Choroid plexus epithelial cell (primary cell): Measurements from ENCODE around the gene MUC4.
"Not testable (repeated sequence)": the region's sequence is repeated elsewhere in the genome, so short reads cannot be mapped to it uniquely, and the experiment has no call there.

ENCODE experiments used
- DNase-seq: peaks from one replicate; pipeline ENCODE4 v3.0.0-alpha.2; 2010; ENCODE audit warnings: low read depth
- H3K4me3 ChIP-seq: 2 replicates; pipeline ENCODE4 v1.5.1; 2011; ENCODE audit warnings: low read depth, mild to moderate bottlenecking, control low read depth, low read length, moderate library complexity
- TF ChIP-seq, protein P1 (sequence below): conservative IDR thresholded peaks from 2 replicates; pipeline ENCODE4 v1.5.1; 2011; ENCODE audit warnings: low read depth, mild to moderate bottlenecking, control low read depth, inconsistent platforms, low read length, moderate library complexity

MUC4 gene

DNA sequence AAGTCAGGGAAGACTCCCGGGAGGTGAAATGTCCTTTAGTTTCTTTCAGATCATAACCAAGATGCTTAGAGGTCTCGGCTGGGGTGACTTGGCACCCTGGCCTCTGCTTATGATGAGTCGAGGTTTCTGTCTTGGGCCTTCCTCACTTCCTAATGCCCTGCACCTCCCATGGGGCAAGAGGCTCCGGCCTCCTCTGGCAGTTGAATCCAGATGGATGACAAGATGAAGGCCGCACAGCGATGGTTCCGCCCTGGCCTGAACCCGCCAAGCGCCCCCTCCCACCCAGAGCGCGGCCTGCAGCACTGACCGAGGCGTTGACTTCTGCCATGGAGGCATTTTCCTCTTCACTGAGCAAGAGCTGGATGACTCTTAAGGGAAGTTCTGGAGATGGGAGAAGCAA is 59.7 kb downstream of the MUC4 start:
- TF ChIP-seq, protein P1, sequence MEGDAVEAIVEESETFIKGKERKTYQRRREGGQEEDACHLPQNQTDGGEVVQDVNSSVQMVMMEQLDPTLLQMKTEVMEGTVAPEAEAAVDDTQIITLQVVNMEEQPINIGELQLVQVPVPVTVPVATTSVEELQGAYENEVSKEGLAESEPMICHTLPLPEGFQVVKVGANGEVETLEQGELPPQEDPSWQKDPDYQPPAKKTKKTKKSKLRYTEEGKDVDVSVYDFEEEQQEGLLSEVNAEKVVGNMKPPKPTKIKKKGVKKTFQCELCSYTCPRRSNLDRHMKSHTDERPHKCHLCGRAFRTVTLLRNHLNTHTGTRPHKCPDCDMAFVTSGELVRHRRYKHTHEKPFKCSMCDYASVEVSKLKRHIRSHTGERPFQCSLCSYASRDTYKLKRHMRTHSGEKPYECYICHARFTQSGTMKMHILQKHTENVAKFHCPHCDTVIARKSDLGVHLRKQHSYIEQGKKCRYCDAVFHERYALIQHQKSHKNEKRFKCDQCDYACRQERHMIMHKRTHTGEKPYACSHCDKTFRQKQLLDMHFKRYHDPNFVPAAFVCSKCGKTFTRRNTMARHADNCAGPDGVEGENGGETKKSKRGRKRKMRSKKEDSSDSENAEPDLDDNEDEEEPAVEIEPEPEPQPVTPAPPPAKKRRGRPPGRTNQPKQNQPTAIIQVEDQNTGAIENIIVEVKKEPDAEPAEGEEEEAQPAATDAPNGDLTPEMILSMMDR: no peak
- DNase-seq: no peak
- no peak overlapping the region for H3K4me3 ChIP-seq

DNA sequence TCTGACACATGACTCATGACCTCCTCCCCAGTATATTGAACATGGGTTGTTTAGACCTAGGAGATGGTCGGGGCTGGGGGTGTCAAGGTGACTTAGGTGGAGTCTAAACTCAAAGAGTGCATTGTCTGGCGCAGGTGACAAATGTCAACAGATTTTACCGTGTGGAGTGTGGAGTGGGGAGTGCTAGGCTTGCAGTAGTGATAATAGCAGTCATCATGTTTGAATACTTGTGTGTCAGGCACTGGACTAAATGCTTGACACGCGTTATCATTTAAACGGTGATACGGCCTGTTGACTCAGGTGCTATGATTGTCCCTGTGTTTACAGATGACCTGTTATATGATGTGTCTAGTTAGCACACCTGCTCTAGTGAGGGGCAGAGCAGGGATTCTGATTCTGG is 60.2 kb downstream of the MUC4 start:
- no peak overlapping the region for H3K4me3 ChIP-seq
- DNase-seq: no peak
- TF ChIP-seq, protein P1: no peak

DNA sequence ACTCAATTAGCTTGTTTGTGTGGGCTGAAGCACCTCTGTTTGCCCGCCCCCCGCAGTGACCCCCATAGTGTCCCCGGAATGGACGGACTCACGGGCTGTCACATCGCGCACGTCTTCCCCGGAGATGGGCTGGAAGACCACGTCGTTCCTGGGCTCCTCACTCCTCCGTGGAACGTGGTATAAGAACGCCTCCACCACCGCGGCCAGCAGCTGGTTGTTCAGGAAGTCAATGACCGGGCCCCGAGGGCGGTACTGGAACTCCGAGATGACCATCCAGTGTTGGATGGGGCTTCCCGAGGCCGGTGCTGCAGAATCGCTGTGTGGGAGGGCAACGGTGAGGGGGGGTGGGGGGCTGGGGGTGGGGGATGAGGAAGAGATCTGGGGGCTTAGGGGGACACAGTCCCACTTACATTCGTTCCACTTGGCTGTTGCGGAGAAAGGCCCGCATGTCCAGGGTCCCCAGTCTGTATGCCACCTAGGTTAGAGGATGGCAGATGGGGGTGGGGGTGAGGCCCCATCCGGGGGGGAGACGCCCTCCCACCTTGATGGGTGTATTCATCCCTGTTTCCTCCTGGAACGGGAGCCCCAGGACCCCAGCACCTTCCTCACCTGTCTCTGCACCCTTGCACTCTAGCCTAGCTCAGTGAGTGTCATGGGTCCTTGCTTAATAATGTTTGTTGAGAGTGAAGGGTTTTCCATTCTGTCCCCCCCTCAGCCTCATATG is 60.8 kb downstream of the MUC4 start:
- H3K4me3 ChIP-seq: no peak overlapping the region
- no peak for DNase-seq
- TF ChIP-seq, protein P1: no peak

DNA sequence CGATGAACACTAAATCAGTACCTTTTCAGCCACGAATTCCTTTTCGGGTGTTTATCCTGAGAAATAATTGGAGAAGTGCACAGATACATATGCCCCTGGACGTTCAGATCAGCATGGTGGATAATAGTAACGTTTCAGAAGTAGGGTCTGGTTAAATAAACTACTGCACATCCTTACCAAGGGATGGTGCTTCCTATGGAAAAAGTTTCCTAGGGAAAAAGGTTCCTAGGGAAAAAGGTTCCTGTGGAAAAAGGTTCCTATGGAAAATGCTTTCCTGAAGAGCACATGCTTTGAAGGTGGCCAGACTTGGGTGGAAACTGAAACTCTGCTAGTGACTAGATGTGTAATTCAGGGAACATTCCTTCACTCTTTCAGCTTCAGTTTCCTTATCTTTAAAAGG is 62.6 kb downstream of the MUC4 start:
- not testable (repeated sequence) for H3K4me3 ChIP-seq, DNase-seq

DNA sequence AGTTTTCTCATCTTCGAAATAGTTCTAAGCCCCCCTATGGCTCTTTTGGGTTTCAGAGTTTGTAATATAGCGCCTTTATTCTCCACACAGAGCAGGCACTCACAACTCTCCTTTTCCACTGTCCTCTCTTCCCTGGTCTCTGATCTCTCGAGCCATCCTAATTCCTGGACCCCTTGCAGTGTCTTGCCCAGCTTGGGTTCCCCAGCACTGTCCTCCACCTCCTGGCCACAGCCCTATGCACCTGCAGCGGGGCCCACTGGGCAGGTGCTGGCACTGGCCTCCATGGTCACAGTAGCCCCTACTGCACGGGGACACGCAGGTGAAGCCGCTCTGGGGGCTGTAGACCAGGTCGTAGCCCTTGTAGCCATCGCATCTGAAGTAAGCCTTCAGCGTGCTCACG is 63.1 kb downstream of the MUC4 start:
- H3K4me3 ChIP-seq: no peak overlapping the region
- TF ChIP-seq, protein P1: no peak
- no peak for DNase-seq

DNA sequence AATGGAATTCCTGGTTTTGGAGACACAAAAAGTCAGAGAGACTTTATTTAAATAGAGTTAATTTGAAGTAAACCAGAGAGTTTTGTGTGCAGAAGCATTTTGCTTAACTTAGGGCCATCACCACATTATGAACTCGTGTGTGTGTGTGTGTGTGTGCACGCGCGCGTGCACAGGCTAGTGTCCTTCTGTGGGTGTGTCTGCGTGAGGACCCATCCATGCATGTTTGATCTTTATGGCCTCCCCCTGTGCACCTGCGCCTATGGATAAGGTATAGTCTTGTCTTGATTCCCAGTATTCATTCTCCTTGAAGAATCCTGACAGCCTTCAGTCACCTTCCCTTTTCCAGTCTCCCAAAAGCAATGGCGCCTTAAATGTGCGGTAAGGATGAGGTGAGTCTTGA is 65.0 kb downstream of the MUC4 start:
- no peak for DNase-seq
- TF ChIP-seq, protein P1: no peak
- H3K4me3 ChIP-seq: no peak overlapping the region

DNA sequence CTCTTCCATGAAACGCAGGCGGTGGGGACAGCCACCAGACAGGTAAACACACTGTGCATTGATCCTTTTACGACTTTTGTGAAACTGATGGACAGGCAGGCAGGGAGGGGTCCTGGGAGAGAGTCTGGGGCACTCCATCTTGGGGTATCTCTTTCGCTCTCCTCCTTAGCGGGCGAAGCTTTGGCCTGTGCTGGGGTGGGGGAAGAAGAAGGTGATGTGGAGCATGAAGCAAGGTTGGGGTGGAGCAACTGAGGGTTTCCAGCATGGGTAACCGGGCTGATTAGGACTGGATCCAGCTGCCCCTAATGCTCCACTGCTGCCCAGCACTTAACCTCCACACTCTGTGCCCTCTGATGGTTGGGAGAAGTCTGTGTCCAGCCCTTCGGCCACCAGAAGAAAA is 65.4 kb downstream of the MUC4 start:
- DNase-seq: no peak
- TF ChIP-seq, protein P1: no peak
- H3K4me3 ChIP-seq: no peak overlapping the region

DNA sequence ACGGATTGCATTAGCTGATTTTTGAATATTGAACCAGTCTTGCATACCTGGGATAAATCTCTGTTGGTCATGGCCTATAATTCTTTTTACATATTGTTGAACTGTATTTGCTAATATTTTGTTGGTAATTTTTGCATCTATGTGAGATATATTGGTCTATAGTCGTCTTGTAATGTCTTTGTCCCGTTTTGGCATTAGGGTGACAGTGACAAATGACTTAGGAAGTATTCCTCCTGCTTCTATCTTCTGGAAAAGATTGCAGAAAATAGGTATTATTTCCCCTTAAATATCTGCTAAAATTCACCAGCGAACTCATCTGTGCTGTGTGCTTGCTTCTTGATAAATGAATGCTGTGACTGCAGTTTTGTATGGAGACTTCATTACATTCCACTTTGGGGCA is 67.3 kb downstream of the MUC4 start:
- TF ChIP-seq, protein P1: no peak
- no peak overlapping the region for H3K4me3 ChIP-seq
- DNase-seq: no peak
